WTC11 (cell line): ENCODE measurements around the gene CNKSR3. TPM values are rescaled to one million over a fixed set of nuclear protein-coding genes. Genes with fewer than 3 reads are reported as not detected.

ENCODE experiments used
- ATAC-seq: fragments of 200-7000 bp; cut with Tn5 transposase; 2 replicates; pipeline ENCODE4 v1.10.0; 2021; ENCODE audit warnings: mild to moderate bottlenecking, moderate library complexity
- CTCF ChIA-PET: fragments of 300-600 bp; sonication (Branson Sonifier 250); formaldehyde crosslinking; loops from one replicate; lab custom pipeline; 2021; ENCODE audit warnings: antibody characterized with exemption; lab: Charles Lee
- POLR2A ChIA-PET: fragments of 350-600 bp; sonication (Branson Sonifier 250); formaldehyde crosslinking; loops from one replicate; lab custom pipeline; 2021; ENCODE audit warnings: antibody characterized with exemption; lab: Charles Lee
- DNase-seq: peaks from one replicate; pipeline ENCODE4 v3.0.0; 2021; ENCODE audit warnings: low spot score
- H3K27ac Mint-ChIP-seq: 2 replicates; pipeline ENCODE4 v1.8.0; 2021; ENCODE audit warnings: mixed read lengths
- H3K27me3 Mint-ChIP-seq: 2 replicates; pipeline ENCODE4 v1.8.0; 2021; ENCODE audit warnings: low read depth, mild to moderate bottlenecking, moderate library complexity, mixed read lengths
- H3K36me3 Mint-ChIP-seq: 2 replicates; pipeline ENCODE4 v1.8.0; 2021; ENCODE audit warnings: mixed read lengths
- H3K4me1 Mint-ChIP-seq: 2 replicates; pipeline ENCODE4 v1.8.0; 2022; ENCODE audit warnings: mixed read lengths
- H3K4me3 Mint-ChIP-seq: 2 replicates; pipeline ENCODE4 v1.8.0; 2021; ENCODE audit warnings: mild to moderate bottlenecking, moderate library complexity, mixed read lengths
- H3K9me3 Mint-ChIP-seq: 2 replicates; pipeline ENCODE4 v1.8.0; 2021; ENCODE audit warnings: mixed read lengths
- ATF2 ChIP-seq: sonication (generic); formaldehyde crosslinking; IDR thresholded peaks from 2 replicates; pipeline ENCODE4 v1.8.1; 2022; ENCODE audit warnings: low read depth, missing genetic modification reagents, borderline replicate concordance
- E2F5 ChIP-seq: sonication (generic); formaldehyde crosslinking; IDR thresholded peaks from 2 replicates; pipeline ENCODE4 v1.8.1; 2022; ENCODE audit warnings: mild to moderate bottlenecking, moderate library complexity, missing genetic modification reagents
- EMX1 ChIP-seq: fragments of 250-450 bp; sonication (Bioruptor Pico); IDR thresholded peaks from 2 replicates; pipeline ENCODE4 v1.8.0; 2021; ENCODE audit warnings: mild to moderate bottlenecking
- HMGXB4 ChIP-seq: sonication (generic); formaldehyde crosslinking; IDR thresholded peaks from 2 replicates; pipeline ENCODE4 v1.8.1; 2023; ENCODE audit warnings: mild to moderate bottlenecking, moderate library complexity, missing genetic modification reagents
- MLX ChIP-seq: sonication (generic); formaldehyde crosslinking; IDR thresholded peaks from 2 replicates; pipeline ENCODE4 v1.8.1; 2023; ENCODE audit warnings: mild to moderate bottlenecking, missing genetic modification reagents, moderate library complexity
- TP53 ChIP-seq: sonication (generic); formaldehyde crosslinking; IDR thresholded peaks from 2 replicates; pipeline ENCODE4 v1.8.1; 2023; ENCODE audit warnings: mild to moderate bottlenecking, missing genetic modification reagents
- ZMAT4 ChIP-seq: fragments of 250-450 bp; sonication (Bioruptor Pico); IDR thresholded peaks from 2 replicates; pipeline ENCODE4 v1.9.0; 2021; ENCODE audit warnings: mild to moderate bottlenecking
- ZNF232 ChIP-seq: sonication (generic); formaldehyde crosslinking; IDR thresholded peaks from 2 replicates; pipeline ENCODE4 v1.8.0; 2022; ENCODE audit warnings: mild to moderate bottlenecking, missing genetic modification reagents
- ZNF263 ChIP-seq: sonication (generic); formaldehyde crosslinking; IDR thresholded peaks from 2 replicates; pipeline ENCODE4 v1.8.1; 2022; ENCODE audit warnings: low read depth, mild to moderate bottlenecking, moderate library complexity, missing genetic modification reagents
- ZNF416 ChIP-seq: fragments of 250-450 bp; sonication (Bioruptor Pico); IDR thresholded peaks from 2 replicates; pipeline ENCODE4 v1.9.0; 2021; ENCODE audit warnings: mild to moderate bottlenecking, inconsistent platforms
- ZNF671 ChIP-seq: fragments of 250-450 bp; sonication (Bioruptor Pico); IDR thresholded peaks from 2 replicates; pipeline ENCODE4 v1.8.0; 2021; ENCODE audit warnings: mild to moderate bottlenecking
- total RNA-seq: library from RNA; stranded (reverse); gene quantifications from 3 replicates; pipeline ENCODE4 v1.2.3, GENCODE V29; 2021

The CNKSR3 gene
- total RNA-seq, 1 experiment from 2014 or later = 5.7 TPM

- TF ChIP-seq ZMAT4 = no peak
- TF ChIP-seq, all 79 proteins: peak for 0
Measured at GRCh38 chr6:154341871-154342270, 168.6 kb downstream of the CNKSR3 start (continued).

- Mint-ChIP-seq H3K4me3 (no peak overlapping the region), H3K27ac (no peak overlapping the region), H3K4me1 (peaks cover 40% of the 10 kb centered on the region), H3K36me3 (peaks cover 1% of the 10 kb centered on the region)
- CTCF ChIA-PET = no interaction called here
- POLR2A ChIA-PET = no interaction called here
- no peak for TF ChIP-seq TP53 (CRISPR knock-in tag)
- no peak for TF ChIP-seq E2F5 (CRISPR knock-in tag)
- no peak for TF ChIP-seq ZNF263 (CRISPR knock-in tag)
- TF ChIP-seq ZNF416 (CRISPR knock-in tag) = no peak
- TF ChIP-seq ATF2 (CRISPR knock-in tag) = no peak
- no peak for TF ChIP-seq ZNF232 (CRISPR knock-in tag)
- no peak for TF ChIP-seq EMX1
- TF ChIP-seq HMGXB4 (CRISPR knock-in tag) = no peak
- no peak for TF ChIP-seq MLX
- no peak for TF ChIP-seq ZNF671
- TF ChIP-seq, all 79 proteins: peak for 0
- Mint-ChIP-seq H3K9me3 (peaks cover 8% of the 10 kb centered on the region), H3K27me3 (no peaks in the 10 kb centered on the region; the same call in 1 of the 2 replicates)
- no peak for ATAC-seq
- no peak for DNase-seq
Measured at GRCh38 chr6:154341336-154341735, 169.1 kb downstream of the CNKSR3 start.

Other genes starting within 250 kb of the CNKSR3 start
- gene IPCEF1, start 153.9 kb downstream of the CNKSR3 start, total RNA-seq = 0.25 to 1.3 TPM (median 1.2 TPM) in 3 replicates
- gene SCAF8, start 222.7 kb upstream of the CNKSR3 start, total RNA-seq = 40.7 to 46.8 TPM (median 46.3 TPM) in 3 replicates